ENCODE results near the gene DKK3.
A peak's percentile ranks its signal among the peaks of the same experiment; 100 is the strongest.

DKK3 gene

GRCh38 chr11:12029738-12030363 is 21.4 kb upstream of the DKK3 start:
- peak; percentile 92 for DNase-seq (ENCODE audit: low spot score)

- DNase-seq (ENCODE audit: low spot score) = no peak
Observed at GRCh38 chr11:12029119-12029518, 20.7 kb upstream of the DKK3 start.

- no peak for DNase-seq (ENCODE audit: low spot score)
Observed at GRCh38 chr11:12028303-12028702, 19.9 kb upstream of the DKK3 start.

- no peak for DNase-seq (ENCODE audit: low spot score)
Observed at GRCh38 chr11:12026331-12027211, 18.1 kb upstream of the DKK3 start.

- no peak for DNase-seq (ENCODE audit: low spot score)
Observed at GRCh38 chr11:12024254-12024926, 16.0 kb upstream of the DKK3 start.

GRCh38 chr11:12023015-12023414 is 14.6 kb upstream of the DKK3 start:
- DNase-seq (ENCODE audit: low spot score) = no peak

GRCh38 chr11:12020546-12020945 is 12.1 kb upstream of the DKK3 start:
- DNase-seq (ENCODE audit: low spot score) = no peak

GRCh38 chr11:12019866-12020416 is 11.5 kb upstream of the DKK3 start:
- DNase-seq (ENCODE audit: low spot score) = no peak

- DNase-seq (ENCODE audit: low spot score) = peak; percentile 97
Observed at GRCh38 chr11:12019337-12019736, 10.9 kb upstream of the DKK3 start.

GRCh38 chr11:12017865-12018453 is 9.5 kb upstream of the DKK3 start:
- no peak for DNase-seq (ENCODE audit: low spot score)

- DNase-seq (ENCODE audit: low spot score) = no peak
Observed at GRCh38 chr11:12017243-12017678, 8.8 kb upstream of the DKK3 start.

GRCh38 chr11:12016246-12016645 is 7.8 kb upstream of the DKK3 start:
- no peak for DNase-seq (ENCODE audit: low spot score)

- DNase-seq (ENCODE audit: low spot score) = no peak
Observed at GRCh38 chr11:12015486-12015885, 7.1 kb upstream of the DKK3 start.

GRCh38 chr11:12013781-12014180 is 5.4 kb upstream of the DKK3 start:
- DNase-seq (ENCODE audit: low spot score) = no peak

- DNase-seq (ENCODE audit: low spot score) = no peak
Observed at GRCh38 chr11:12009617-12010321, 1.3 kb upstream of the DKK3 start.

- no peak for DNase-seq (ENCODE audit: low spot score)
Observed at GRCh38 chr11:12008790-12009616, 577 bp upstream of the DKK3 start.

GRCh38 chr11:12007230-12007593 is 1.2 kb downstream of the DKK3 start:
- no peak for DNase-seq (ENCODE audit: low spot score)

GRCh38 chr11:12006552-12007229 is 1.7 kb downstream of the DKK3 start:
- DNase-seq (ENCODE audit: low spot score) = no peak

- no peak for DNase-seq (ENCODE audit: low spot score)
Observed at GRCh38 chr11:12005476-12005875, 3.0 kb downstream of the DKK3 start.

- DNase-seq (ENCODE audit: low spot score) = no peak
Observed at GRCh38 chr11:12005061-12005460, 3.4 kb downstream of the DKK3 start.

Measured in COLO829 (cell line).